ENCODE results near the gene CD69.

- peak; percentile 60 for TF ChIP-seq FOS (IDR thresholded peaks at IDR 0.05; ENCODE audit: borderline replicate concordance, insufficient read depth, low read length)
- TF ChIP-seq EZH2 (IDR thresholded peaks at IDR 0.05; ENCODE audit: borderline replicate concordance, low read depth, low read length, severe bottlenecking), result no peak
- TF ChIP-seq, protein P1, sequence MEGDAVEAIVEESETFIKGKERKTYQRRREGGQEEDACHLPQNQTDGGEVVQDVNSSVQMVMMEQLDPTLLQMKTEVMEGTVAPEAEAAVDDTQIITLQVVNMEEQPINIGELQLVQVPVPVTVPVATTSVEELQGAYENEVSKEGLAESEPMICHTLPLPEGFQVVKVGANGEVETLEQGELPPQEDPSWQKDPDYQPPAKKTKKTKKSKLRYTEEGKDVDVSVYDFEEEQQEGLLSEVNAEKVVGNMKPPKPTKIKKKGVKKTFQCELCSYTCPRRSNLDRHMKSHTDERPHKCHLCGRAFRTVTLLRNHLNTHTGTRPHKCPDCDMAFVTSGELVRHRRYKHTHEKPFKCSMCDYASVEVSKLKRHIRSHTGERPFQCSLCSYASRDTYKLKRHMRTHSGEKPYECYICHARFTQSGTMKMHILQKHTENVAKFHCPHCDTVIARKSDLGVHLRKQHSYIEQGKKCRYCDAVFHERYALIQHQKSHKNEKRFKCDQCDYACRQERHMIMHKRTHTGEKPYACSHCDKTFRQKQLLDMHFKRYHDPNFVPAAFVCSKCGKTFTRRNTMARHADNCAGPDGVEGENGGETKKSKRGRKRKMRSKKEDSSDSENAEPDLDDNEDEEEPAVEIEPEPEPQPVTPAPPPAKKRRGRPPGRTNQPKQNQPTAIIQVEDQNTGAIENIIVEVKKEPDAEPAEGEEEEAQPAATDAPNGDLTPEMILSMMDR (IDR thresholded peaks at IDR 0.05; ENCODE audit: extremely low read depth in 1 of 2, insufficient read depth in 1 of 2, low read depth in 1 of 2, low read length in 2 of 2), result no peak
- no peak for TF ChIP-seq POLR2A (IDR thresholded peaks at IDR 0.05; ENCODE audit: low read depth, low read length)
- no peak for TF ChIP-seq MYC (IDR thresholded peaks at IDR 0.05; ENCODE audit: low read depth, low read length)
- TF ChIP-seq, protein P2, sequence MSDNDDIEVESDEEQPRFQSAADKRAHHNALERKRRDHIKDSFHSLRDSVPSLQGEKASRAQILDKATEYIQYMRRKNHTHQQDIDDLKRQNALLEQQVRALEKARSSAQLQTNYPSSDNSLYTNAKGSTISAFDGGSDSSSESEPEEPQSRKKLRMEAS (IDR thresholded peaks at IDR 0.05; ENCODE audit: insufficient read depth, insufficient read length), result no peak
Observed at GRCh38 chr12:9727813-9728212, 32.9 kb downstream of the CD69 start.

All from endothelial cell of umbilical vein (primary cell).